Measurements from ENCODE around the gene KIF4A.
A peak's percentile ranks its signal among the peaks of the same experiment; 100 is the strongest.
"Not testable (repeated sequence)": the region's sequence is repeated elsewhere in the genome, so short reads cannot be mapped to it uniquely, and the experiment has no call there.

Gene KIF4A

DNA sequence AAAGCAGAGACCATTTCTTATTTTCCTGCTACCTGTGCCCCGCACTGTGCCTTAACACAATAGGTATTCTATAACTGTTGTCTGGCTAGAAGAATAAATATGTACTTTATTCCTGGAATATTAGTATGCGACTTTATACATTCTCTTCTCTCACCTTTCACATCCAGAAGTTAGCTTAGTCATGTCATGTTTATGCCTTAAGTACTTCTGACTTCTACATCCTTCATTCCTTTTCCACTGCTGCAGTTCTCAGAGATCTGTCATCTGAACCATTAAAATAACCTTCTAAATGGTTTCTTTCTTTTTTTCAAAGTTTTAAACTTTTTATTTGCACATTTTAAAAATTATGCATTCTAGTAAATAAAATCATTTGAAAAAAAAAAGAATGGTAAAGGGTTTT, 34.4 kb downstream of the KIF4A start:
- DNase-seq (ENCODE audit: low read depth), result peak; percentile 59
- no peak for TF ChIP-seq CTCF (conservative IDR thresholded peaks at IDR 0.05; ENCODE audit: low read depth, low read length)
- no peak overlapping the region for H3K4me3 ChIP-seq (ENCODE audit: low read depth, low read length)

GRCh38 chrX:70331161-70331560, 41.3 kb downstream of the KIF4A start:
- no peak overlapping the region for H3K4me3 ChIP-seq (ENCODE audit: low read depth, low read length)
- no peak for TF ChIP-seq CTCF (conservative IDR thresholded peaks at IDR 0.05; ENCODE audit: low read depth, low read length)
- peak; percentile 43 for DNase-seq (ENCODE audit: low read depth)

DNA sequence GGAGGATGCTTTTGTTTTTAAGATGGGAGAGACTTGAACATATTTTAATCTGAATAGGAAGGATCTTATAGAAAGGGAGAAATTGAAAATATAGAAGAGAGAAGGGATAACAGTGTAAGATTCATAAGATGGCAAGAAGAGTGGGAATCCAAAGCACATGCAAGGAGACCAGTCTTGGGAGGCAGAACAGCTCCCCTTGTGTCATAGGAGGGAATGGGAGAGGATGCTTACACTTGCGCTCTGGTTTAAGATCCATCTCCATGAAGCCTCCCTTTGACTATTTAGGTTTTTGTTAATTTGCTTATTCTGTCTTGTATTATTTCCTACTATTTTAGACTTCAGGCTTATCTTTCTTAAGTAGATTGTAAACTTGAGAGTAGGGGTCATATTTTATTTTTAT, 42.7 kb downstream of the KIF4A start:
- no peak for DNase-seq (ENCODE audit: low read depth)
- TF ChIP-seq CTCF (conservative IDR thresholded peaks at IDR 0.05; ENCODE audit: low read depth, low read length), result peak; percentile 44
- H3K4me3 ChIP-seq (ENCODE audit: low read depth, low read length), result no peak overlapping the region

DNA sequence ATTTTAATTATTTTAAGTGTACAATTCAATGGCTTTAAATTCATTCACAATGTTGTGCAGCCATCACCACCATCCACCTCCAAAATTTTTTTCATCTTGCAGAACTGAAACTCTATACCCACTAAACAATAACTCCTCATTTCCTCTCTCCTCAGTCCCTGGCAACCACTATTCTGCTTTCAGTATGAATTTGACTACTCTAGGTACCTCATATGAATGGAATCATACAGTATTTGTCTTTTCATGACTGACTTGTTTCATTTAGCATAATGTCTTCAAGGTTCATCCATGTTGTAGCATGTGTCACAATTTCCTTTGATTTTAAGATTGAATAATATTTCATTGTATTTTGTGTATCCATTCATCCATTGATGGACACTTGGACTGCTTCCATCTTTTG, 46.9 kb downstream of the KIF4A start:
- H3K4me3 ChIP-seq (ENCODE audit: low read depth, low read length), result no peak overlapping the region
- TF ChIP-seq CTCF (conservative IDR thresholded peaks at IDR 0.05; ENCODE audit: low read depth, low read length), result no peak
- no peak for DNase-seq (ENCODE audit: low read depth)

DNA sequence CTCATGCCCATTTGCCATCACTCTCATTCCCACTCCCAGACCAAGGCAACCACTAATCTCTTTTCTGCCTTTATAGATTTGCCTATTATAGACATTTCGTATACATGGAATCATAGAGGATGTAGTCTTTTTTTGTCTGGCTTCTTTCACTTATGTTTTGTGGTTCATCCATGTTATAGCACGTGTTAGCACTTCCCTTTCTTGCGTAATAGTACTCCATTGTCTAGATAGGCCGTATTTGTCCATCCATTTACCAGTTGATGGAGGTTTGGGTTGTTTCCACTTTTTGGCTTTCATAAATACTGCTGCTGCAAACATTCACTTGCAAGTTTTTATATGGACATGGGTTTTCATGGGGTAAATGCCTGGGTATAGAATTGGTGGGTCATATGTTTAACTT, 48.4 kb downstream of the KIF4A start:
- no peak overlapping the region for H3K4me3 ChIP-seq (ENCODE audit: low read depth, low read length)
- no peak for DNase-seq (ENCODE audit: low read depth)
- TF ChIP-seq CTCF (conservative IDR thresholded peaks at IDR 0.05; ENCODE audit: low read depth, low read length), result no peak

- H3K4me3 ChIP-seq (ENCODE audit: low read depth, low read length), result no peak overlapping the region
- DNase-seq (ENCODE audit: low read depth), result no peak
- no peak for TF ChIP-seq CTCF (conservative IDR thresholded peaks at IDR 0.05; ENCODE audit: low read depth, low read length)
Observed at GRCh38 chrX:70343435-70343834, 53.5 kb downstream of the KIF4A start.

DNA sequence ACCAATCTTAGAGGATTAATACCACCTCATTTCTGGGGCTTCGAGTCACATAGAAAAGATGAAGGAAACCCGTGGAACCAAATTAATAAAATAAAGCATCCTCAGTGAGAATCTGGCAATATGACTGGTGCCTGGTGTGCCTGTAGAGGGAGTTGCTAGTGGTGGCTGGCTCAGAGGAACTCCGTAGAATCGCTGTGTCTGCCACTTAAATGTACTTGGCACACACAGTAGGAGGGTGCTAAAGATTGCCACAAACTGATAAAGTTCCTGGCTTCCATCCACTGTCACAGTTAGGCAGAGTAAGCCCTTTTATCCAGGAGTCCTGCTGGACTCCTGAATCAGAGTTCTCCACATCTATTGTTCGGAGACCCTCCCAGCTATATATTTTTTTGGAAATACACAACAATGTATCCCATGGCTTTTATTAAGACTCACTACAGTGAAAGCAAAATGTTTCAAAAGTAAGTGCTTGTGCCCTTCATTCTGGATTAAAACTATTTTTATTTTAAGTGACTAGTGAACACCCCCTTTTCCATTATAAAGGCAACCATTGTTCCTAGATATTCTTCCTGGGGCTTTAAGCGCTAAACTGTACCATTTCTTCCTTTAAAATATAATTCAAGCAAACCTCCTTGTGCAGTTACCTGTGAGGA, 56.6 kb downstream of the KIF4A start:
- no peak for DNase-seq (ENCODE audit: low read depth)

DNA sequence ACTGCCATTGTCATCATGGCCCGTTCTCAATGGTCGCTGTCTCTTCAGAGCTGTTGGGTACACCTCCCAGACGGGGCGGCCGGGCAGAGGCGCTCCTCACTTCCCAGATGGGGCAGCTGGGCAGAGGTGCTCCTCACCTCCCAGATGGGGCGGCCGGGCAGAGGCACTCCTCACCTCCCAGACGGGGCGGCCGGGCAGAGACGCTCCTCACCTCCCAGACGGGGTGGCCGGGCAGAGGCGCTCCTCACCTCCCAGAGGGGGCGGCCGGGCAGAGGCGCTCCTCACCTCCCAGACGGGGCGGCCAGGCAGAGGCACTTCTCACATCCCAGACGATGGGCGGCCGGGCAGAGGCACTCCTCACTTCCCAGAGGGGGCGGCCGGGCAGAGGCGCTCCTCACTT, 58.9 kb downstream of the KIF4A start:
- not testable (repeated sequence) for H3K4me3 ChIP-seq (ENCODE audit: low read depth, low read length); DNase-seq (ENCODE audit: low read depth)

More for the DNA sequence above, 56.6 kb downstream of the KIF4A start:
- no peak for TF ChIP-seq CTCF (conservative IDR thresholded peaks at IDR 0.05; ENCODE audit: low read depth, low read length)
- H3K4me3 ChIP-seq (ENCODE audit: low read depth, low read length), result no peak overlapping the region

DNA sequence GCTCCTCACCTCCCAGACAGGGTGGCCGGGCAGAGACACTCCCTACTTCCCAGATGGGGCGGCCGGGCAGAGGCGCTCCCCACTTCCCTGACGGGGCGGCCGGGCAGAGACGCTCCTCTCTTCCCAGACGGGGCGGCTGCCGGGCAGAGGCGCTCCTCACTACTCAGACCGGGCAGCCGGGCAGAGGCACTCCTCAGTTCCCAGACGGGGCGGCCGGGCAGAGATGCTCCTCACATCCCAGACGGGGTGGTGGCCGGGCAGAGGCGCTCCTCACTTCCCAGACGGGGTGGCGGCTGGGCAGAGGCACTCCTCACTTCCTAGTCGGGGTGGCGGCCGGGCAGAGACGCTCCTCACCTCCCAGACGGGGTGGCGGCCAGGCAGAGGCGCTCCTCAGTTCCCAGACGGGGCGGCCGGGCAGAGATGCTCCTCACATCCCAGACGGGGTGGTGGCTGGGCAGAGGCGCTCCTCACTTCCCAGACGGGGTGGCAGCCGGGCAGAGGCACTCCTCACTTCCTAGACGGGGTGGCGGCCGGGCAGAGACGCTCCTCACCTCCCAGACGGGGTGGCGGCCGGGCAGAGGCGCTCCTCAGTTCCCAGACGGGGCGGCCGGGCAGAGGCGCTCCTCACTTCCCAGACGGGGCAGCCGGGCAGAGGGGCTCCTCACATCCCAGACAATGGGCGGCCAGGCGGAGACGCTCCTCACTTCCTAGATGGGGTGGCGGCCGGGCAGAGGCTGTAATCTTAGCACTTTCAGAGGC, 59.6 kb downstream of the KIF4A start:
- not testable (repeated sequence) for H3K4me3 ChIP-seq (ENCODE audit: low read depth, low read length); DNase-seq (ENCODE audit: low read depth)
